Right lobe of liver (tissue), 6 donors: ENCODE measurements around the gene UBAP2L. TPM values are rescaled to one million over a fixed set of nuclear protein-coding genes. Genes with fewer than 3 reads are reported as not detected.

Source experiments
- ATAC-seq, 4 donors: fragments of 200-7000 bp; cut with Tn5 transposase; one replicate each; pipeline ENCODE4 v1.9.1; 2020; ENCODE audit warnings: mild to moderate bottlenecking in 4 of 4, moderate library complexity in 4 of 4
- DNase-seq, 3 donors: peaks; one replicate each; pipeline ENCODE4 v3.0.0-alpha.2; 2020
- H3K27ac ChIP-seq, 3 donors: fragments of 200-600 bp; one replicate each; pipeline ENCODE4 v1.8.0; 2022
- H3K27me3 ChIP-seq, 2 donors: fragments of 200-600 bp; one replicate each; pipeline ENCODE4 v1.8.0; 2022
- H3K36me3 ChIP-seq, 4 donors: fragments of 200-600 bp; sonication (generic) in 1 of 4; one replicate each; pipeline versions ENCODE4 v1.5.1 to v1.8.0; 2017 to 2022; ENCODE audit warnings: control low read depth in 1 of 4
- H3K4me1 ChIP-seq, 4 donors: fragments of 200-600 bp; sonication (generic) in 1 of 4; one replicate each; pipeline versions ENCODE4 v1.5.1 to v1.8.0; 2017 to 2022; ENCODE audit warnings: control low read depth in 1 of 4
- H3K4me3 ChIP-seq, 3 donors: fragments of 200-600 bp; one replicate each; pipeline ENCODE4 v1.8.0; 2022
- H3K9me3 ChIP-seq, 4 donors: fragments of 200-600 bp; sonication (generic) in 1 of 4; one replicate each; pipeline versions ENCODE4 v1.5.1 to v1.8.0; 2017 to 2022; ENCODE audit warnings: control low read depth in 1 of 4
- POLR2A ChIP-seq: fragments of 450-650 bp; IDR thresholded peaks from one replicate; pipeline ENCODE4 v1.6.1; 2017; ENCODE audit warnings: antibody characterized with exemption, mild to moderate bottlenecking
- WGBS: methylation state at CpG from one replicate; pipeline ENCODE4 v1.1.6; 2018; ENCODE audit warnings: low coverage, low lambda C conversion rate; ENCODE audit not compliant: insufficient coverage; ENCODE audit errors: missing lambda C conversion rate; 5-methylcytosine and 5-hydroxymethylcytosine counted together
- intact Hi-C, 2 donors: fragments of 100-400 bp; cut with DNase I; formaldehyde crosslinking; loops; one replicate each; pipeline versions ENCODE4 v1.11.2 to v1.14.1; 2022
- total RNA-seq, 6 experiments: library from RNA; depleted of rRNA in 2 of 6; stranded (reverse); fragments of >200 nt in 2 of 6; fragmentation: NEBNext Ultra II Directional in 3 of 6; extraction: Animal tissue kit (Norgen Biotek cat#: 25700) in 3 of 6; gene quantifications; one replicate each; pipeline versions ENCODE4 v1.1.0 to v1.2.4, GENCODE V29; 2016 to 2023
- TF ChIP-seq, protein P1 (sequence below), 4 donors: fragments of 200-600 bp in 3 of 4; fragments of 450-650 bp in 1 of 4; IDR thresholded peaks; one replicate each; pipeline versions ENCODE4 v1.5.1 to v1.8.0; 2016 to 2022; ENCODE audit warnings: antibody characterized with exemption in 4 of 4, mild to moderate bottlenecking in 2 of 4
- donor health status: DM: no; HTN: yes; CAD: no.
- donor health status: DM: no; HTN: no; CAD: no.
- donor health status: DM: no; HTN: no; CAD: no.
- donor health status: DM: no; HTN: yes; CAD: no.
- donor health status: DM: no; HTN: yes; CAD: no.

The UBAP2L gene
- total RNA-seq, 6 experiments from 2014 or later: 26.8 to 57.2 (median 40.4) TPM

- WGBS: 91% methylated on average over 8 of the region's 10 CpGs
- no peak overlapping the region for H3K27ac ChIP-seq
- H3K4me3 ChIP-seq: no peak overlapping the region
- peaks cover 0 to 72% (median 46%) of the 10 kb centered on the region in 4 donors for H3K36me3 ChIP-seq
- no peak for TF ChIP-seq POLR2A
- TF ChIP-seq, protein P1, sequence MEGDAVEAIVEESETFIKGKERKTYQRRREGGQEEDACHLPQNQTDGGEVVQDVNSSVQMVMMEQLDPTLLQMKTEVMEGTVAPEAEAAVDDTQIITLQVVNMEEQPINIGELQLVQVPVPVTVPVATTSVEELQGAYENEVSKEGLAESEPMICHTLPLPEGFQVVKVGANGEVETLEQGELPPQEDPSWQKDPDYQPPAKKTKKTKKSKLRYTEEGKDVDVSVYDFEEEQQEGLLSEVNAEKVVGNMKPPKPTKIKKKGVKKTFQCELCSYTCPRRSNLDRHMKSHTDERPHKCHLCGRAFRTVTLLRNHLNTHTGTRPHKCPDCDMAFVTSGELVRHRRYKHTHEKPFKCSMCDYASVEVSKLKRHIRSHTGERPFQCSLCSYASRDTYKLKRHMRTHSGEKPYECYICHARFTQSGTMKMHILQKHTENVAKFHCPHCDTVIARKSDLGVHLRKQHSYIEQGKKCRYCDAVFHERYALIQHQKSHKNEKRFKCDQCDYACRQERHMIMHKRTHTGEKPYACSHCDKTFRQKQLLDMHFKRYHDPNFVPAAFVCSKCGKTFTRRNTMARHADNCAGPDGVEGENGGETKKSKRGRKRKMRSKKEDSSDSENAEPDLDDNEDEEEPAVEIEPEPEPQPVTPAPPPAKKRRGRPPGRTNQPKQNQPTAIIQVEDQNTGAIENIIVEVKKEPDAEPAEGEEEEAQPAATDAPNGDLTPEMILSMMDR (IDR thresholded peaks at IDR 0.05): no peak
- no peaks in the 10 kb centered on the region for H3K9me3 ChIP-seq
- peaks cover 0 to 5% (median 0%) of the 10 kb centered on the region in 4 donors for H3K4me1 ChIP-seq
- DNase-seq (no peak), ATAC-seq (no peak)
- intact Hi-C loops: no loop called here
- no peaks in the 10 kb centered on the region for H3K27me3 ChIP-seq
Measured at GRCh38 chr1:154212083-154212482, 8.7 kb upstream of the UBAP2L start.

DNA sequence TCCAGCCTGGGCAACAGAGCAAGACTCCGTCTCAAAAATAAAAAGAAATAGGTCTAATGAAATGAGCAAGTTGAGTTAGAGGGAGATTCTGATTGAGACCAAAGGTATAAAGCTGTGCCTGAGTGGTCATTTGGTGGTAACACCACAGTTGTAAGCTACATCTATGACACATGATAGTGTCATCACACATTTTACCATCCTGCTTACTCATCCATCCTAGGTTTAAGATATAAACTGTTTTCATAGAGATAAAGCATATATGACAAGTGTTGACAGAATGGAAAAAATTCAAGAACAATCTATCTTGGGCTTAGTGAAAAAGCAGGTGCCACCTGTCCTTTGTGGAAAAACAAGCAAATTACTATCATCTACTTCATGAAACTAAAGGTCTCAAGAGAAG is 7.5 kb upstream of the UBAP2L start:
- TF ChIP-seq POLR2A: no peak
- TF ChIP-seq, protein P1 (IDR thresholded peaks at IDR 0.05): no peak
- Histone ChIP-seq H3K36me3 (peaks cover 0 to 72% (median 38%) of the 10 kb centered on the region in 4 donors), H3K4me3 (no peak overlapping the region), H3K9me3 (no peaks in the 10 kb centered on the region), H3K27me3 (no peaks in the 10 kb centered on the region), H3K27ac (no peak overlapping the region), H3K4me1 (peaks cover 0 to 7% (median 3%) of the 10 kb centered on the region in 4 donors)
- WGBS: 83% methylated on average over 1 of the region's 1 CpG
- ATAC-seq (no peak), DNase-seq (no peak)
- intact Hi-C loops: no loop called here

- Histone ChIP-seq H3K27ac (peak overlapping the region in 2 of 3 donors; percentile 99), H3K36me3 (peaks cover 0 to 32% (median 6%) of the 10 kb centered on the region in 4 donors)
Measured at GRCh38 chr1:154218545-154218944, 2.2 kb upstream of the UBAP2L start.

DNA sequence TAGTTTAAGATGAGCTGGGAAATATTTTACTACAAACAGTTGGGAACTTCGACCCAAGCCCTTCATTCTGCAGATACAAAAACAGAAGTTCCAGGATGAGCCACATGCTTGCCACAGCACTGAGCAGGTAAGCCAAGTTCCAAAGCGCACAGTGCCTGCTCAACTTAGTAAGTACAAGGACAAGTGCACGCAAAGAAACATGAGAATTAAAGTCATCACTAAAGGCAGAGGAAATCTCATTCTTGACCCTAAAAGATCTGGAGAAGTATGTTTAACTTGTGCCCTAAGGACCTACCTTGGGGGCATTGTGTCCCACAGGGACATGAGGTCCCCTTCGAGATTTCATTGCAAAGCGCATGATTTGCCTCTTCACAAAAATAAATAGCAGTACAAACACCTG is 1.2 kb upstream of the UBAP2L start:
- no peaks in the 10 kb centered on the region for H3K27me3 ChIP-seq
- peak overlapping the region; percentile 94 to 99 (median 99) for H3K27ac ChIP-seq
- TF ChIP-seq, protein P1 (IDR thresholded peaks at IDR 0.05): peak in 1 of 4 donors; percentile 6
- no peak for TF ChIP-seq POLR2A
- DNase-seq (peak in 2 of 3 donors; percentile 29 to 53), ATAC-seq (peak in 2 of 4 donors; percentile 12 to 18)
- no peaks in the 10 kb centered on the region for H3K9me3 ChIP-seq
- intact Hi-C loops: no loop called here
- 9% methylated on average over 5 of the region's 5 CpGs for WGBS
- peak overlapping the region; percentile 71 to 80 (median 78) for H3K4me3 ChIP-seq
- H3K36me3 ChIP-seq: peaks cover 0 to 25% (median 2%) of the 10 kb centered on the region in 4 donors
- H3K4me1 ChIP-seq: peaks cover 0 to 37% (median 17%) of the 10 kb centered on the region in 4 donors

More at GRCh38 chr1:154218545-154218944, 2.2 kb upstream of the UBAP2L start:
- Histone ChIP-seq H3K4me1 (peaks cover 0 to 34% (median 12%) of the 10 kb centered on the region in 4 donors), H3K4me3 (no peak overlapping the region), H3K9me3 (no peaks in the 10 kb centered on the region), H3K27me3 (no peaks in the 10 kb centered on the region)
- intact Hi-C loops: no loop called here
- 40% methylated on average over 3 of the region's 3 CpGs for WGBS
- ATAC-seq (no peak), DNase-seq (no peak)
- TF ChIP-seq, protein P1 (IDR thresholded peaks at IDR 0.05): no peak
- TF ChIP-seq POLR2A: no peak
